Measurements from ENCODE around the gene GCA.

- no peak for TF ChIP-seq SAP30 (IDR thresholded peaks at IDR 0.05; ENCODE audit: insufficient read depth, insufficient replicate concordance, low read length)
- peak; percentile 91 for TF ChIP-seq POLR2AphosphoS5 (IDR thresholded peaks at IDR 0.05; ENCODE audit: low read depth, low read length)
- TF ChIP-seq CTCF (IDR thresholded peaks at IDR 0.05; ENCODE audit: control extremely low read depth in 1 of 3, insufficient read depth in 1 of 3, low read depth in 1 of 3, low read length in 3 of 3) = no peak
- no peak for TF ChIP-seq CBX8 (IDR thresholded peaks at IDR 0.05; ENCODE audit: borderline replicate concordance, low read depth, low read length)
- no peak for TF ChIP-seq RNF2 (IDR thresholded peaks at IDR 0.05; ENCODE audit: borderline replicate concordance, low read depth, low read length, missing control alignments, poor library complexity, severe bottlenecking)
- peak; percentile 79 for TF ChIP-seq CREB1 (IDR thresholded peaks at IDR 0.05)
- no peak for TF ChIP-seq FOSL1 (IDR thresholded peaks at IDR 0.05; ENCODE audit: insufficient read depth, low read depth, low read length)
- TF ChIP-seq EP300 (IDR thresholded peaks at IDR 0.05; ENCODE audit: borderline replicate concordance in 1 of 2, low read depth in 2 of 2, low read length in 2 of 2) = no peak
- no peak for TF ChIP-seq EZH2 (IDR thresholded peaks at IDR 0.05; ENCODE audit: low read depth, low read length, severe bottlenecking)
- TF ChIP-seq SP1 (IDR thresholded peaks at IDR 0.05; ENCODE audit: low read depth, low read length) = peak; percentile 75; the same call in 1 of the 2 replicates
- no peak for TF ChIP-seq ATF3 (IDR thresholded peaks at IDR 0.05; ENCODE audit: insufficient read depth, low read depth, low read length)
Observed at GRCh38 chr2:162343824-162344616, at the start of gene GCA.

Measured in H1 (cell line).